GM04503 (cell line): ENCODE measurements around the gene MTA1.

Experiments used
- DNase-seq: peaks from one replicate; pipeline ENCODE4 v3.0.0-alpha.2; 2012; ENCODE audit warnings: low read depth

Gene MTA1

GRCh38 chr14:105410642-105411016, 9.0 kb upstream of the MTA1 start:
- no peak for DNase-seq

GRCh38 chr14:105411017-105411941, 8.3 kb upstream of the MTA1 start:
- no peak for DNase-seq

GRCh38 chr14:105411985-105412770, 7.4 kb upstream of the MTA1 start:
- no peak for DNase-seq

GRCh38 chr14:105412771-105413543, 6.7 kb upstream of the MTA1 start:
- DNase-seq: no peak

- DNase-seq: no peak
Measured at GRCh38 chr14:105413544-105413886, 6.1 kb upstream of the MTA1 start.

GRCh38 chr14:105414456-105415371, 4.9 kb upstream of the MTA1 start:
- DNase-seq: no peak

DNA sequence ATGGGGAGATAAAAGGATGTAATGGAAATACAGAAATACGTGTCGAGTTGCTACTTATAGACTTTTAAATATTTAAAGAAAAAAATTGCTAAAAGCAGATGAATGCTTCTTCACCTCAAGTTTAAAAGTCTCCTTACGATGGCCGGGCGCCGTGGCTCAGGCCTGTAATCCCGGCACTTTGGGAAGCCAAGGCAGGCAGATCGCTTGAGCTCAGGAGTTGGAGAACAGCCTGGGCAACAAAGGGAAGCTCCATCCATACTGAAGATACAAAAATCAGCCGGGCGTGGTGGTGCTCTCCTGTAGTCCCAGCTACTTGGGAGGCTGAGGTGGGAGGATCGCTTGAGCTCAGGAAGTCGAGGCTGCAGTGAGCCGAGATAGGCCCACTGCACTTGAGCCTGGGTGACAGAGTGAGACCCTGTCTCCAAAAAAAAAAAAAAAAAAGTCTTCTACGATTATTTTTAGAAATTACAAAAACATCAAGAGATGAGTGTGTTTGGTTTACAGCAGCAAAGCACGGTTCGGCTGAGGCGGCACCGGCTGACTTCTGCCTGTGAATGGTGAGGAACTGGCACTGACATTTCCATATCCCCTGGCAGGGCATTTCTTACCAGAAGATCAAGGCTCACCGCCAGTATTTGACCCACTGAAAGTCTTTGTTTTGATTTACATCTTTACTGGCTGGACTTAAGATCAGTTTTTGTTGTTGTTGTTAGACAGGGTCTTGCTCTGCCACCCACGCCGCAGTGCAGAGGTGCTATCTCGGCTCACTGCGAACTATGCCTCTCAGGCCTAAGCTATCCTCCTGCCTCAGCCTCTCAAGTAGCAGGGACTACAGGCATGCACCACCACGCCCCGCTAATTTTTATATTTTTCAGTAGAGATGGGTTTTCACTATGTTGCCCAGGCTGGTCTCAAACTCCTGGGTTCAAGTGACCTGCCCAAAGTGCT, 3.9 kb upstream of the MTA1 start:
- DNase-seq: no peak

DNA sequence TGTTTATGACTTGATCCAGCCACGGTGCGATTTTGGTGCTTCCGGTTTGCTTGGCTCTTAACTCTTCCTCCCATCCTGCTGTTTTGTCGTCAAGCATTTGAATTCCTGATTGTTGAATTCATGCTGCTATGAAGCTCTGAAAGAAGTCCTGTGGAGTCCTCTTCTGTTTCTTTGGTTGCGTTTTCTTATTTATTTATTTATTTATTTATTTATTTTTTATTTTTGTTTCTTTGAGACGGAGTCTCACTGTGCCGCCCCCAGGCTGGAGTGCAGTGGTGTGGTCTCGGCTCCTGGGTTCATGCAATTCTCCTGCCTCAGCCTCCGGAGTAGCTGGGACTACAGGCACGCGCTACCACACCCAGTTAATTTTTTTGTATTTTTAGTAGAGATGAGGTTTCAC, 3.0 kb upstream of the MTA1 start:
- no peak for DNase-seq

- no peak for DNase-seq
Measured at GRCh38 chr14:105417690-105418121, 1.9 kb upstream of the MTA1 start.

- no peak for DNase-seq
Measured at GRCh38 chr14:105418269-105419194, 1.1 kb upstream of the MTA1 start.

DNA sequence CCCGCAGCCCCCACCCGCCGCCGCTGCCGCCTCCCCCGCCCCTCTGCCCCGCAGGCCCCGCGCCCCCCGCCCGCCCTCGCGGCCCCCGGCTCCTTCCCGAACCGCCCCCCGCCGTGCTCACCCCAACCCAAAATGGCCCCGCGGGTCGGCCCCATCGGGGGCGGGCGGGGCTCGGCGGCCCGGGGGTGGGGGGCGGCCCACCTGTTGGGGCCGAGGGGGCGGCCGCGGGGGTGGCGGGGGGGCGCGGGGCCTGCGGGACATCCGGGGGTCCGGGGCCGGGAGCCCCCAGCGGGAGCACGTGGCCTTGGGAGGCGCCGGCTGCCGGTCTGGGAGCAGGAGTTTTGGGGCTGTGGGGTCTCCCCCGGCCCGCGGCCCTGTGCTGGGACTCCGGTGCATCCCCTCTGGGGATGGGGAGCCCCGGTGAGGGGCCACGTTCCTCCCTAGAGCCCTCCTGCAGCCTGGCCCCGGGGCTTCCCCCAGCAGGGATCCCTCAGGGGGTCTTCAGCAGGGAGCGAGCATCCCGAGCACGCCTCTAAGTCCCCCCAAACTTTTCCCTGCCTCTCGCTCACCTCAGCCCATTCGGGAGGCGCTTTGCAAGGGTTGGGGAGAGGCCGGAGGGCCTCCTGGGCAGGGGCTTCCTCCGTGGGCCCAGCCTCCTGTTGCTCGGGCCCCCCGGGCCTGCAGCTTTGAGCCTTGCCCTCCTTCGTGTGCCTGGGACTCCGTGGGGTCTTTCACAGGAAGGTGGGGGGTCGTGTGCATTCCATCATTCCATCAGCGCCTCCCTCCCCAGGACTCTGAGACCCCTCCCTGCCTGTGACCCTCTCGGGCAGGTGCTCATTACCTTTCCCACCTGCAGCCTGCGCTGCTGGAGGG, 710 bp downstream of the MTA1 start:
- no peak for DNase-seq

DNA sequence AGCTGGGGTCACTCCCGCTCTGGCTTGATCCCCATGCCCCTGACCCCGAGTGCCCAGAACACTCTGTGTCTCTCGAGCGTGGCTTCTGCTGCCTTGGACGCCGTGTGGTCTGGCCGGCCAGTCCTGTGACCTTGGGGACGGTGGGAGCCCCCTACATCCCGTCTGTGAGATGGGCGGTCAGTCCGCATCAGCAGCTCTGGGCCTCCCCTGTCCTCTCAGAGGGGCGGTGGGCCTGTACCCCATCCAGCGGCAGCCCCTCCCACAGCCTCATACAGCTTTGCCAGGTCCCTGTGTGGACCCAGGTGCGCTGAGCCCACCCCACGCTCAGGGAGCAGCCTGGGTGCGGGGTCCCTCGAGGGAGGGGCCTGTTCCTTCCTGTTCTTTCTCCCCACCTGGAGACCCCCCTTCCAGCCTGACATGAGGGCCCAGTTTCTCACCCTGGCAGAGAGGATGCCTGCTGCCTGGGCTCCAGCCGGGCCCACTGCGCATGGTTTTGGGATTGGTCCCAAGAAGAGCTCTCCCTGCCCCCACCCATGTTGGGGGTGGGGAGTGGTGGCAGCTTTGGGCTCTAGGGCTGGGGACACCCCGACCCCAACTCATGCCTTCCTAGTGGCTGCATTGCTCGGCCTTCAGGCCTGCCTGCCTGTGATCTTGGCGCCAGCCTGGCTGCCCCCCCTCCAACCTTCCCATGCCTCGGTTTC, 1.5 kb downstream of the MTA1 start:
- no peak for DNase-seq

GRCh38 chr14:105421723-105422615, 2.3 kb downstream of the MTA1 start:
- DNase-seq: no peak

- no peak for DNase-seq
Measured at GRCh38 chr14:105422695-105423487, 3.3 kb downstream of the MTA1 start.

DNA sequence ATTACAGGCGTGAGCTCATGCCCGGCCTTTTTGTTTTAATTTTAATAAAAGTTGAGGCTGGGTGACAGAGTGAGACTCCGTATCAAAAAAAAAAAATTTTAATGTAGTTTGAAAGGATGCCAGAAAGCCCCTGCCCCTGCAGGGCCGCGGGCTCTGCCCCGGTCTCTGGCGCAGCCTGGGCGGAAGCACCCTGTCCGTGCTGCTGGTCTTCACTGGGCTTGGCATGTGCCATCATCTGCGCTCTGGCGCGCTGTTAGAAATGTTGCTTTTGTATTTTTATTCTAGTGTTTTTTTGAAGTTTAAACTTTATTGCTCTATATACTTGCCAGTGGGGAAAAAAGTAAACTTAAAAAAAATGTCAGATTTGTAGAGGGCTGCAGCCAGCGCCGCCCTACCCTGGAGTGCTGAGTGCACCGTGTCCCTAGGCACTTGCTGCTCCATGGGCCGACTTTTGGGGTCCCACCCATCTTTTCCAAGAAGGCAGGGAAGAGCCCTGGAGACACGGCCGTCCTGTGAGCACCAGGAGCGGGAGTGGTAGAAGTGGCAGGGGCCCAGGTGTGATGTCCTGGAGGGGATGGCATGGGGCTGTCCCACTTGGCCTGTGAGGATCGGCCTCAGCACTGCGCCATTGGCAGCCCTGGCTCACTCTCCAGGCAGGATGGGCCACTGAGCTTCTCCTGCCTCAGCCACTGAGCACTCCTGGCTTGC, 4.0 kb downstream of the MTA1 start:
- DNase-seq: no peak
